GM12878 (cell line): ENCODE results near the gene RASL10A. TPM values are rescaled to one million over a fixed set of nuclear protein-coding genes. Genes with fewer than 3 reads are reported as not detected.

Experiments
- ATAC-seq: fragments of 200-7000 bp; cut with Tn5 transposase; 3 replicates; pipeline ENCODE4 v1.9.1; 2020; ENCODE audit warnings: mild to moderate bottlenecking, moderate library complexity
- BruUV-seq: library from RNA; stranded (reverse); fragments of 400-500 nt; replicated peaks from 2 replicates; lab custom pipeline; 2021; lab: Mats Ljungman, UMichigan
- CTCF ChIA-PET: fragments of 300-600 bp; sonication (Branson Sonifier 250); formaldehyde crosslinking; extraction: SDS; loops from one replicate; lab custom pipeline; 2021; ENCODE audit warnings: inconsistent platforms; lab: Yijun Ruan, JAX
- POLR2A ChIA-PET: fragments of 350-600 bp; formaldehyde crosslinking; extraction: SDS; loops from one replicate; lab custom pipeline; 2021; ENCODE audit warnings: inconsistent platforms; lab: Charles Lee
- RAD21 ChIA-PET: fragments of 300-600 bp; sonication (Branson Sonifier 250); formaldehyde crosslinking; loops from one replicate; lab custom pipeline; 2023; ENCODE audit warnings: antibody characterized with exemption; ENCODE audit not compliant: unreplicated experiment; lab: Charles Lee
- SMC1A ChIA-PET: fragments of 300-600 bp; sonication (Branson Sonifier 250); formaldehyde crosslinking; loops from one replicate; lab custom pipeline; 2023; ENCODE audit not compliant: unreplicated experiment, uncharacterized antibody; lab: Charles Lee
- DNase-seq: peaks from one replicate; pipeline ENCODE4 v3.0.0-alpha.2; 2011; ENCODE audit warnings: low read depth, low spot score
- FAIRE-seq: peaks from 3 replicates; lab custom pipeline; 2011; peaks lifted over from hg19 to GRCh38; lab: Jason Lieb, UNC
- H2AFZ ChIP-seq: 2 replicates; pipeline ENCODE4 v1.6.0; 2011; ENCODE audit warnings: low read depth, low read length, control low read depth; ENCODE audit not compliant: control insufficient read depth
- H3K27ac ChIP-seq: 2 replicates; pipeline ENCODE4 v1.5.1; 2011; ENCODE audit warnings: control low read depth; ENCODE audit not compliant: control insufficient read depth, insufficient read depth
- H3K27me3 ChIP-seq, 2 experiments: replicated peaks in 1 of 2; 2 replicates each; pipeline versions ENCODE4 v1.6.0 to v1.6.1; 2011; ENCODE audit warnings: low read length in 1 of 2; ENCODE audit not compliant: control insufficient read depth in 2 of 2, insufficient read depth in 2 of 2
- H3K36me3 ChIP-seq, 2 experiments: 2 replicates each; pipeline ENCODE4 v1.5.1; 2011; ENCODE audit warnings: low read length in 1 of 2; ENCODE audit not compliant: control insufficient read depth in 2 of 2, insufficient read depth in 2 of 2
- H3K4me1 ChIP-seq: 2 replicates; pipeline ENCODE4 v1.6.1; 2011; ENCODE audit warnings: mild to moderate bottlenecking, low read length, moderate library complexity, mixed read lengths; ENCODE audit not compliant: control insufficient read depth, insufficient read depth
- H3K4me2 ChIP-seq: 2 replicates; pipeline ENCODE4 v1.6.0; 2011; ENCODE audit warnings: control low read depth; ENCODE audit not compliant: control insufficient read depth, insufficient read depth
- H3K4me3 ChIP-seq: fragments of 200-600 bp; sonication (generic); 2 replicates; pipeline ENCODE4 v1.5.1; 2016
- H3K79me2 ChIP-seq: 2 replicates; pipeline ENCODE4 v1.6.0; 2011; ENCODE audit warnings: low read length; ENCODE audit not compliant: control insufficient read depth, insufficient read depth
- H3K9ac ChIP-seq: 2 replicates; pipeline ENCODE4 v1.8.0; 2011; ENCODE audit warnings: low read length, control low read depth, mixed read lengths; ENCODE audit not compliant: control insufficient read depth, insufficient read depth
- H3K9me3 ChIP-seq: replicated peaks from 3 replicates; pipeline ENCODE4 v1.5.1; 2011; ENCODE audit warnings: mild to moderate bottlenecking, low read length; ENCODE audit not compliant: control insufficient read depth, insufficient read depth
- H4K20me1 ChIP-seq: 2 replicates; pipeline ENCODE4 v1.6.0; 2011; ENCODE audit not compliant: control insufficient read depth, insufficient read depth
- BMI1 ChIP-seq: fragments of 450-650 bp; IDR thresholded peaks from 2 replicates; pipeline ENCODE4 v1.6.1; 2016; ENCODE audit warnings: mild to moderate bottlenecking, moderate library complexity, borderline replicate concordance
- CBFB ChIP-seq: IDR thresholded peaks from 2 replicates; pipeline ENCODE4 v1.6.1; 2016; ENCODE audit warnings: antibody characterized with exemption, low read depth
- EED ChIP-seq: sonication (generic); IDR thresholded peaks from 2 replicates; pipeline ENCODE4 v1.6.1; 2016; ENCODE audit warnings: antibody characterized with exemption, low read depth
- MEF2A ChIP-seq: IDR thresholded peaks from 2 replicates; pipeline ENCODE4 v1.6.1; 2011; ENCODE audit warnings: low read depth, mild to moderate bottlenecking, low read length, moderate library complexity; ENCODE audit not compliant: insufficient read depth
- MXI1 ChIP-seq: fragments of 150-350 bp; IDR thresholded peaks from 2 replicates; pipeline ENCODE4 v1.6.1; 2011; ENCODE audit warnings: low read depth, mild to moderate bottlenecking, inconsistent platforms, low read length, improper control_type of control experiment
- POLR2A ChIP-seq: IDR thresholded peaks from 2 replicates; pipeline ENCODE4 v1.6.1; 2011; ENCODE audit warnings: low read depth, mild to moderate bottlenecking, low read length
- POLR2AphosphoS5 ChIP-seq: IDR thresholded peaks from 2 replicates; pipeline ENCODE4 v1.6.1; 2011; ENCODE audit warnings: mild to moderate bottlenecking, low read length, inconsistent platforms
- WGBS: methylation state at CpG from one replicate; pipeline ENCODE4 v1.1.6; 2016; ENCODE audit warnings: low lambda C conversion rate; ENCODE audit not compliant: insufficient replicate concordance, insufficient coverage; ENCODE audit errors: missing lambda C conversion rate; 5-methylcytosine and 5-hydroxymethylcytosine counted together
- in situ Hi-C: fragments of 300-500 bp; cut with MboI; formaldehyde crosslinking; loops from 9 replicates; pipeline ENCODE4 v1.14.3; 2018; ENCODE audit warnings: mixed read lengths
- intact Hi-C: fragments of 100-400 bp; cut with micrococcal nuclease; formaldehyde crosslinking; loops from one replicate; pipeline ENCODE4 v1.14.2; 2022; ENCODE audit not compliant: unreplicated experiment
- microRNA-seq: library from miRNA; unstranded; fragments of <30 nt; microRNA quantifications from one replicate; pipeline ENCODE4, GENCODE V29; 2018
- polyA plus RNA-seq, 11 experiments: library from polyadenylated mRNA; depleted of rRNA in 4 of 11; unstranded in 6 of 11; stranded (reverse) in 5 of 11; fragments of >200 nt; fragmentation: Nextera tagmentation in 4 of 11; fragmentation: Illumina TruSeq in 1 of 11; extraction: Ambion mirVana in 4 of 11; extraction: Trizol in 1 of 11; gene quantifications; 1 replicate in 1 of 11; 2 replicates in 10 of 11; pipeline versions ENCODE4 v1.2.1 to v1.2.3, GENCODE V29; 2011 to 2016; ENCODE audit warnings: inconsistent platforms in 2 of 11, missing spikeins in 2 of 11, low read depth in 1 of 11
- small RNA-seq: library from RNA; depleted of rRNA; stranded (forward); fragments of <200 nt; gene quantifications from one replicate; pipeline ENCODE3, GENCODE V24; 2014
- total RNA-seq, 4 experiments: library from RNA; depleted of rRNA in 3 of 4; stranded (reverse); fragments of >200 nt in 3 of 4; fragmentation: Illumina TruSeq in 1 of 4; extraction: Trizol in 1 of 4; gene quantifications; 2 replicates each; pipeline versions ENCODE4 v1.2.1 to v1.2.3, GENCODE V29; 2013 to 2021

The RASL10A gene
- total and polyA plus RNA-seq, 10 of the 15 experiments (the other 5 are each of a cell fraction or from before 2014, with no cell fraction given): 0.12 to 0.46 (median 0.21) TPM; not detected in 6

DNA sequence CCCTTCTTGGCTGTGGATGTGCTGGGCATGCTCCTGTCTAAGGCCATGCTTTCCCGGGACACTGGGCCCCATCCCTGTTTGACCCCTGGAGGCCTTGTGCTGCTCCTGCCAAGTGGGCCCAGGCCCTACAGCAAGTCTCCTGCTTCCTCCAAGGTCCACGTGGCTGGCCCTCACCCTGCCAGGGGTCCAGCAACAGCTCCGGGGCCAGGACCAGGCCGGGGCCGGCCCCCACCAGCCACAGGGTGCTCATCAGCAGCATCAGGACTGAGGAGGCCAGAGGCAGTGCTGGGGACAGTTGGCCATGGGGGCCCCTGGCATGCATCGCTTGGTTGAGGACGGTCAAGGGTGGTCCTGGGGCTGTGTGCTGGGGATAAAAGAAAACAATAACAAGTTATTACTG, 50.2 kb downstream of the RASL10A start (continued):
- no peak for TF ChIP-seq MXI1

DNA sequence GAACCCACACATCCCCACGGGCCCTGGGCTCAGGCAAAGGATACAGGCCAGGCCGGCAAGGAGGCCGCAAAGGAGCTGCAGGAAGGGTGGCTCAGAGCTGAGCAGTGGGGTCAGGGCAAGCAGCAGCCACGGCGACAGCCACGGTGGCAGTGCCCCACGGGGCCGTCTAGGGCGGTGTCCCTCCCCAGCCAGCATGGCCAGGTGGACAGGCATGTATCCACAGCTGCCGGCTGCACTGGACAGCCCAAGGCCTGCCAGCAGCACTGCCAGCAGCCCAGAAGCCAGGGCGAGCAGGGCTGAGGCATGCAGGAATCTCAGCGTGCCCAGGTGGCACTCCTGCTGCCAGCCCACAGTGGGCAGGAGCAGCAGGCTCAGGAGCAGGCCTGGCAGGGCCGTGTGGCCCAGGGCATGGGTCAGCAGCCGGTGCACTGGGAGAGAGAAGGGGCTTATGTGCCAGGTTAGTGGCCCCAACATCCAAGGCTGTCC, 51.7 kb downstream of the RASL10A start:
- Histone ChIP-seq H3K27ac (no peak overlapping the region), H3K9me3 (no peaks in the 10 kb centered on the region), H3K4me1 (no peaks in the 10 kb centered on the region), H3K79me2 (peaks cover 33% of the 10 kb centered on the region), H2AFZ (no peak overlapping the region), H3K27me3 (no peaks in the 10 kb centered on the region), H3K36me3 (peaks cover 7 to 9% of the 10 kb centered on the region in 2 experiments; a peak in 3 of 4 replicates), H3K4me2 (no peak overlapping the region), H3K9ac (no peak overlapping the region), H4K20me1 (no peaks in the 10 kb centered on the region; the same call in 1 of the 2 replicates), H3K4me3 (no peak overlapping the region)
- no peak for DNase-seq
- BruUV-seq: no TSS peak
- in situ Hi-C loops (no loop called here), intact Hi-C loops (no loop called here)
- no peak for TF ChIP-seq EED
- no peak for TF ChIP-seq MEF2A
- TF ChIP-seq POLR2A: peak; percentile 45
- TF ChIP-seq CBFB: no peak
- TF ChIP-seq POLR2AphosphoS5: peak; percentile 57; the same call in 1 of the 2 replicates
- TF ChIP-seq BMI1: no peak
- CTCF ChIA-PET: interaction anchor here (0.7 to 1.3 kb wide), 2 partner anchors 8 to 18 kb away, joined by 3 read pairs; no protein-coding TSS in a partner anchor
- 97% methylated on average over 14 of the region's 14 CpGs for WGBS
- ATAC-seq: no peak
- RAD21 ChIA-PET: no interaction called here
- FAIRE-seq: no peak
- SMC1A ChIA-PET: no interaction called here
- POLR2A ChIA-PET: no interaction called here

Small RNA genes within 50 kb of the gene (microRNA-seq; reads per million reads assigned to microRNA genes)
- 11.3 reads per million, percentile 45 among the genes with 10 or more reads in this experiment for gene MIR3653

Small RNA genes within 50 kb of the gene (small RNA-seq; reads per million reads assigned to genes)
- not detected for gene MIR3653

Other genes with a start within 250 kb of the RASL10A start
Only the 7 nearest of the 9 such genes appear.
- gene EMID1, start 109.8 kb downstream of the RASL10A start, total RNA-seq (2014; rRNA removed): 12.0 and 19.4 TPM in 2 replicates
- gene EMID1, start 109.8 kb downstream of the RASL10A start, total RNA-seq (2014; rRNA removed; fragmentation: Illumina TruSeq; extraction: Trizol): 4.3 and 5.8 TPM in 2 replicates
- gene EMID1, start 109.8 kb downstream of the RASL10A start, total RNA-seq (2021): 17.5 and 18.3 TPM in 2 replicates
- gene EMID1, start 109.8 kb downstream of the RASL10A start, polyA plus RNA-seq (2011; rRNA removed): 29.3 and 60.3 TPM in 2 replicates
- 0.54 and 2.3 TPM in 2 replicates for gene EMID1, start 109.8 kb downstream of the RASL10A start, polyA plus RNA-seq (2014; fragmentation: Illumina TruSeq; extraction: Trizol)
- gene EMID1, start 109.8 kb downstream of the RASL10A start, polyA plus RNA-seq (2014; fragmentation: Nextera tagmentation; extraction: Ambion mirVana): 1 to 10 TPM; 1.2 to 2.3 TPM
- 20.7 and 23.8 TPM in 2 replicates for gene EMID1, start 109.8 kb downstream of the RASL10A start, polyA plus RNA-seq (2014; rRNA removed)
- gene EMID1, start 109.8 kb downstream of the RASL10A start, polyA plus RNA-seq (2016; fragmentation: Nextera tagmentation; extraction: Ambion mirVana): 10 to 100 TPM in 1 of 2 experiments, 1 to 10 TPM in 1; 10.0 to 13.9 TPM
- 30.7 and 37.9 TPM in 2 replicates for gene RHBDD3, start 47.7 kb downstream of the RASL10A start, total RNA-seq (2014; rRNA removed)
- 10.0 and 11.9 TPM in 2 replicates for gene RHBDD3, start 47.7 kb downstream of the RASL10A start, total RNA-seq (2014; rRNA removed; fragmentation: Illumina TruSeq; extraction: Trizol)
- 23.1 and 28.4 TPM in 2 replicates for gene RHBDD3, start 47.7 kb downstream of the RASL10A start, total RNA-seq (2021)
- 3.8 and 8.6 TPM in 2 replicates for gene RHBDD3, start 47.7 kb downstream of the RASL10A start, polyA plus RNA-seq (2011; rRNA removed)
- 3.9 and 8.1 TPM in 2 replicates for gene RHBDD3, start 47.7 kb downstream of the RASL10A start, polyA plus RNA-seq (2014; fragmentation: Illumina TruSeq; extraction: Trizol)
- gene RHBDD3, start 47.7 kb downstream of the RASL10A start, polyA plus RNA-seq (2014; fragmentation: Nextera tagmentation; extraction: Ambion mirVana): 1 to 10 TPM in 1 of 2 experiments, under 1 TPM in 1; 0.27 to 1.2 TPM
- gene RHBDD3, start 47.7 kb downstream of the RASL10A start, polyA plus RNA-seq (2014; rRNA removed): 37.6 and 41.2 TPM in 2 replicates
- 10 to 100 TPM; 36.9 to 38.7 TPM for gene RHBDD3, start 47.7 kb downstream of the RASL10A start, polyA plus RNA-seq (2016; fragmentation: Nextera tagmentation; extraction: Ambion mirVana)
- 339 and 342 TPM in 2 replicates for gene EWSR1, start 47.4 kb downstream of the RASL10A start, total RNA-seq (2014; rRNA removed)
- gene EWSR1, start 47.4 kb downstream of the RASL10A start, total RNA-seq (2014; rRNA removed; fragmentation: Illumina TruSeq; extraction: Trizol): 200 and 209 TPM in 2 replicates
- 307 and 325 TPM in 2 replicates for gene EWSR1, start 47.4 kb downstream of the RASL10A start, total RNA-seq (2021)
- 233 and 400 TPM in 2 replicates for gene EWSR1, start 47.4 kb downstream of the RASL10A start, polyA plus RNA-seq (2011; rRNA removed)
- gene EWSR1, start 47.4 kb downstream of the RASL10A start, polyA plus RNA-seq (2014; fragmentation: Illumina TruSeq; extraction: Trizol): 430 and 480 TPM in 2 replicates
- gene EWSR1, start 47.4 kb downstream of the RASL10A start, polyA plus RNA-seq (2014; fragmentation: Nextera tagmentation; extraction: Ambion mirVana): 100 to 1,000 TPM; 130 to 180 TPM
- 369 and 388 TPM in 2 replicates for gene EWSR1, start 47.4 kb downstream of the RASL10A start, polyA plus RNA-seq (2014; rRNA removed)
- gene EWSR1, start 47.4 kb downstream of the RASL10A start, polyA plus RNA-seq (2016; fragmentation: Nextera tagmentation; extraction: Ambion mirVana): 100 to 1,000 TPM; 426 to 464 TPM
- not detected in 2 replicates for gene GAS2L1, start 9.0 kb downstream of the RASL10A start, total RNA-seq (2014; rRNA removed)
- gene GAS2L1, start 9.0 kb downstream of the RASL10A start, total RNA-seq (2014; rRNA removed; fragmentation: Illumina TruSeq; extraction: Trizol): not detected in 2 replicates
- gene GAS2L1, start 9.0 kb downstream of the RASL10A start, total RNA-seq (2021): 0.13 and 0.43 TPM in 2 replicates
- gene GAS2L1, start 9.0 kb downstream of the RASL10A start, polyA plus RNA-seq (2011; rRNA removed): not detected in 2 replicates
- not detected in 2 replicates for gene GAS2L1, start 9.0 kb downstream of the RASL10A start, polyA plus RNA-seq (2014; fragmentation: Illumina TruSeq; extraction: Trizol)
- not detected for gene GAS2L1, start 9.0 kb downstream of the RASL10A start, polyA plus RNA-seq (2014; fragmentation: Nextera tagmentation; extraction: Ambion mirVana)
- gene GAS2L1, start 9.0 kb downstream of the RASL10A start, polyA plus RNA-seq (2014; rRNA removed): 0.03 and 0.06 TPM in 2 replicates
- gene GAS2L1, start 9.0 kb downstream of the RASL10A start, polyA plus RNA-seq (2016; fragmentation: Nextera tagmentation; extraction: Ambion mirVana): not detected
- 73.0 and 90.1 TPM in 2 replicates for gene AP1B1, start 72.9 kb upstream of the RASL10A start, total RNA-seq (2014; rRNA removed)
- 30.0 and 36.1 TPM in 2 replicates for gene AP1B1, start 72.9 kb upstream of the RASL10A start, total RNA-seq (2014; rRNA removed; fragmentation: Illumina TruSeq; extraction: Trizol)
- gene AP1B1, start 72.9 kb upstream of the RASL10A start, total RNA-seq (2021): 87.6 and 91.5 TPM in 2 replicates
- 32.2 and 59.4 TPM in 2 replicates for gene AP1B1, start 72.9 kb upstream of the RASL10A start, polyA plus RNA-seq (2011; rRNA removed)
- gene AP1B1, start 72.9 kb upstream of the RASL10A start, polyA plus RNA-seq (2014; fragmentation: Illumina TruSeq; extraction: Trizol): 21.4 and 56.1 TPM in 2 replicates
- gene AP1B1, start 72.9 kb upstream of the RASL10A start, polyA plus RNA-seq (2014; fragmentation: Nextera tagmentation; extraction: Ambion mirVana): 1 to 10 TPM; 2.1 to 5.0 TPM
- gene AP1B1, start 72.9 kb upstream of the RASL10A start, polyA plus RNA-seq (2014; rRNA removed): 54.9 and 66.6 TPM in 2 replicates
- gene AP1B1, start 72.9 kb upstream of the RASL10A start, polyA plus RNA-seq (2016; fragmentation: Nextera tagmentation; extraction: Ambion mirVana): 10 to 100 TPM; 89.1 to 98.6 TPM
- gene RFPL1, start 122.9 kb upstream of the RASL10A start, total RNA-seq (2014; rRNA removed): not detected in 2 replicates
- gene RFPL1, start 122.9 kb upstream of the RASL10A start, total RNA-seq (2014; rRNA removed; fragmentation: Illumina TruSeq; extraction: Trizol): not detected in 2 replicates
- not detected in 2 replicates for gene RFPL1, start 122.9 kb upstream of the RASL10A start, total RNA-seq (2021)
- not detected in 2 replicates for gene RFPL1, start 122.9 kb upstream of the RASL10A start, polyA plus RNA-seq (2011; rRNA removed)
- not detected in 2 replicates for gene RFPL1, start 122.9 kb upstream of the RASL10A start, polyA plus RNA-seq (2014; fragmentation: Illumina TruSeq; extraction: Trizol)
- gene RFPL1, start 122.9 kb upstream of the RASL10A start, polyA plus RNA-seq (2014; fragmentation: Nextera tagmentation; extraction: Ambion mirVana): under 1 TPM in 1 of 2 experiments, not detected in 1; 0.13 TPM
- not detected in 2 replicates for gene RFPL1, start 122.9 kb upstream of the RASL10A start, polyA plus RNA-seq (2014; rRNA removed)
- gene RFPL1, start 122.9 kb upstream of the RASL10A start, polyA plus RNA-seq (2016; fragmentation: Nextera tagmentation; extraction: Ambion mirVana): not detected
- gene NEFH, start 164.5 kb upstream of the RASL10A start, total RNA-seq (2014; rRNA removed): 0.06 TPM in 1 of 2 replicates, not detected in the other
- 0.09 and 0.14 TPM in 2 replicates for gene NEFH, start 164.5 kb upstream of the RASL10A start, total RNA-seq (2014; rRNA removed; fragmentation: Illumina TruSeq; extraction: Trizol)
- 0.11 and 0.13 TPM in 2 replicates for gene NEFH, start 164.5 kb upstream of the RASL10A start, total RNA-seq (2021)
- gene NEFH, start 164.5 kb upstream of the RASL10A start, polyA plus RNA-seq (2011; rRNA removed): 0.07 and 0.10 TPM in 2 replicates
- 0.25 and 0.40 TPM in 2 replicates for gene NEFH, start 164.5 kb upstream of the RASL10A start, polyA plus RNA-seq (2014; fragmentation: Illumina TruSeq; extraction: Trizol)
- under 1 TPM; 0.02 to 0.03 TPM for gene NEFH, start 164.5 kb upstream of the RASL10A start, polyA plus RNA-seq (2014; fragmentation: Nextera tagmentation; extraction: Ambion mirVana)
- 0.05 and 0.23 TPM in 2 replicates for gene NEFH, start 164.5 kb upstream of the RASL10A start, polyA plus RNA-seq (2014; rRNA removed)
- under 1 TPM; 0.09 to 0.16 TPM for gene NEFH, start 164.5 kb upstream of the RASL10A start, polyA plus RNA-seq (2016; fragmentation: Nextera tagmentation; extraction: Ambion mirVana)